Smooth muscle cell (in vitro differentiated cells): ENCODE data around the gene CORO1C. TPM values are rescaled to one million over a fixed set of nuclear protein-coding genes. Genes with fewer than 3 reads are reported as not detected.

ENCODE experiments used
- DNase-seq: peaks from one replicate; lab custom pipeline; 2025; ENCODE audit not compliant: unreplicated experiment; lab: John Stamatoyannopoulos, UW
- H2AFZ ChIP-seq: fragments of 200-600 bp; sonication (generic); 2 replicates; pipeline ENCODE4 v1.6.0; 2016; ENCODE audit warnings: antibody characterized with exemption, low read depth, mild to moderate bottlenecking
- H3F3A ChIP-seq: fragments of 200-600 bp; sonication (generic); 2 replicates; pipeline ENCODE4 v1.6.0; 2017; ENCODE audit warnings: antibody characterized with exemption, low read depth
- H3K27ac ChIP-seq: fragments of 200-600 bp; sonication (generic); 2 replicates; pipeline ENCODE4 v1.5.1; 2016; ENCODE audit warnings: low read depth, mild to moderate bottlenecking
- H3K27me3 ChIP-seq: fragments of 200-600 bp; sonication (generic); 2 replicates; pipeline ENCODE4 v1.6.1; 2016; ENCODE audit warnings: low read depth, mild to moderate bottlenecking
- H3K36me3 ChIP-seq: fragments of 200-600 bp; sonication (generic); 2 replicates; pipeline ENCODE4 v1.5.1; 2016; ENCODE audit warnings: low read depth
- H3K4me1 ChIP-seq: fragments of 200-600 bp; sonication (generic); 2 replicates; pipeline ENCODE4 v1.5.1; 2016; ENCODE audit warnings: low read depth
- H3K4me2 ChIP-seq: fragments of 200-600 bp; sonication (generic); 2 replicates; pipeline ENCODE4 v1.6.0; 2016; ENCODE audit warnings: mild to moderate bottlenecking
- H3K4me3 ChIP-seq: fragments of 200-600 bp; sonication (generic); 2 replicates; pipeline ENCODE4 v1.5.1; 2016; ENCODE audit warnings: mild to moderate bottlenecking
- H3K79me2 ChIP-seq: fragments of 200-600 bp; sonication (generic); 2 replicates; pipeline ENCODE4 v1.6.0; 2016; ENCODE audit warnings: low read depth, mild to moderate bottlenecking
- H3K9ac ChIP-seq: fragments of 200-600 bp; sonication (generic); 2 replicates; pipeline ENCODE4 v1.6.0; 2016; ENCODE audit warnings: low read depth
- H3K9me3 ChIP-seq: fragments of 200-600 bp; sonication (generic); replicated peaks from 2 replicates; pipeline ENCODE4 v1.5.1; 2016; ENCODE audit warnings: low read depth
- H4K20me1 ChIP-seq: fragments of 200-600 bp; sonication (generic); 2 replicates; pipeline ENCODE4 v1.6.0; 2016; ENCODE audit warnings: low read depth
- WGBS: methylation state at CpG from one replicate; pipeline ENCODE4 v1.1.7; 2016; ENCODE audit warnings: low lambda C conversion rate; 5-methylcytosine and 5-hydroxymethylcytosine counted together
- polyA plus RNA-seq: library from polyadenylated mRNA; unstranded; fragments of >200 nt; fragmentation: Nextera tagmentation; extraction: Ambion mirVana; gene quantifications from 2 replicates; pipeline ENCODE4 v1.2.1, GENCODE V29; 2016
- total RNA-seq: library from RNA; depleted of rRNA; stranded (reverse); fragments of >200 nt; gene quantifications from 2 replicates; pipeline ENCODE4 v1.2.3, GENCODE V29; 2014
- TF ChIP-seq, protein P1 (sequence below): fragments of 200-600 bp; sonication (generic); IDR thresholded peaks from 2 replicates; pipeline ENCODE4 v1.5.1; 2017; ENCODE audit warnings: borderline replicate concordance, mild to moderate bottlenecking, antibody characterized with exemption; ENCODE audit not compliant: insufficient read depth, poor library complexity, severe bottlenecking

The CORO1C gene
- total RNA-seq = 136 and 145 TPM in 2 replicates
- 96.7 and 107 TPM in 2 replicates for polyA plus RNA-seq

DNA sequence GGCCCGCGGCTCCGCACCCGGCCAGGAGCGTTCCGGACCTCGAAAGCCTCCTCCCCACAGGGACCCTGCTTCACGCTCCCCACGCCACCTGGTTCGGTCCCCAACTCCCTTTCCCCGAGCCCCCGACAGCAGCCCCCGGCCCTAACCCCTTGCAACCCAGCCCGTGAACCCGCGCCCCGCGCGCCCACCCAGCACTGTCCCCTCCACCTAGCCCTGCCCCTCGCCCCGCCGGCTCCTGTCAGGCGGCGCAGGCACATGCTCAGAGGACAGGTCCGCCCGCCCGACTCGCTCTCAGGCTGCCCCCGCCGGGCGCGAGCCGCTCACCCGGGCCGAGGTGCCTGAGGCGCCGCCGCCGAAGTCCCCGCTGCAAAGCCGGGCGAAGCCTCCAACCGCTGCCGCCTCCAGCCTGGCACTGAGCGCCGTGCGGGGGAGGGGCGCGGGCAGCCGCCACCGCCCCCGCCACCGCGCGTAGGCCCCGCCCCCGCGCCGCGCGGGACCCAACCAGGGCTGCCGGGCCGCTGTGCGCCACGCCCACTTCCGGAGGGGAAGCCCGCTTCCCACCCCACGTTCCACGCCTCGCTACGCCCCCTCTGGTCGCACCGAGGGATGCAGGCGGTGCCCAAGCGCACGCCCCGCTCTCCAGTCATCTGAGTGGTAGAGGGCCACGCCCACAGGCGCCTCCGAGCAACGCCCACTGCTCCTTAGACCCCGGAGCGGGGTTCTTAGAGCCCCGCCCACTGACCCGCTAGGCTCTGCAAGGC is at the start of gene CORO1C:
Gene CORO1C, minus strand, starts transcription at position 414 of the 761 bp plus-strand sequence. CDS start 30,200 bp downstream, outside the sequence.
- DNase-seq = peak; percentile 97
- TF ChIP-seq, protein P1, sequence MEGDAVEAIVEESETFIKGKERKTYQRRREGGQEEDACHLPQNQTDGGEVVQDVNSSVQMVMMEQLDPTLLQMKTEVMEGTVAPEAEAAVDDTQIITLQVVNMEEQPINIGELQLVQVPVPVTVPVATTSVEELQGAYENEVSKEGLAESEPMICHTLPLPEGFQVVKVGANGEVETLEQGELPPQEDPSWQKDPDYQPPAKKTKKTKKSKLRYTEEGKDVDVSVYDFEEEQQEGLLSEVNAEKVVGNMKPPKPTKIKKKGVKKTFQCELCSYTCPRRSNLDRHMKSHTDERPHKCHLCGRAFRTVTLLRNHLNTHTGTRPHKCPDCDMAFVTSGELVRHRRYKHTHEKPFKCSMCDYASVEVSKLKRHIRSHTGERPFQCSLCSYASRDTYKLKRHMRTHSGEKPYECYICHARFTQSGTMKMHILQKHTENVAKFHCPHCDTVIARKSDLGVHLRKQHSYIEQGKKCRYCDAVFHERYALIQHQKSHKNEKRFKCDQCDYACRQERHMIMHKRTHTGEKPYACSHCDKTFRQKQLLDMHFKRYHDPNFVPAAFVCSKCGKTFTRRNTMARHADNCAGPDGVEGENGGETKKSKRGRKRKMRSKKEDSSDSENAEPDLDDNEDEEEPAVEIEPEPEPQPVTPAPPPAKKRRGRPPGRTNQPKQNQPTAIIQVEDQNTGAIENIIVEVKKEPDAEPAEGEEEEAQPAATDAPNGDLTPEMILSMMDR = peak; percentile 82
- H3F3A ChIP-seq = peaks cover 15% of the 10 kb centered on the region
- peak within 1 kb of the TSS; percentile 96 for H3K4me3 ChIP-seq
- 1% methylated on average over 41 of the region's 85 CpGs for WGBS
- H2AFZ ChIP-seq = peak within 1 kb of the TSS; percentile 82
- H3K4me1 ChIP-seq = peaks cover 17% of the 10 kb centered on the region
- H3K9me3 ChIP-seq = no peaks in the 10 kb centered on the region
- H3K9ac ChIP-seq = peak within 1 kb of the TSS; percentile 90
- peak within 1 kb of the TSS; percentile 93 for H3K27ac ChIP-seq
- peaks cover 41% of the 10 kb centered on the region for H4K20me1 ChIP-seq
- H3K27me3 ChIP-seq = no peaks in the 10 kb centered on the region
- peaks cover 40% of the 10 kb centered on the region for H3K79me2 ChIP-seq
- peak within 1 kb of the TSS; percentile 92 for H3K4me2 ChIP-seq
- H3K36me3 ChIP-seq = no peaks in the 10 kb centered on the region

DNA sequence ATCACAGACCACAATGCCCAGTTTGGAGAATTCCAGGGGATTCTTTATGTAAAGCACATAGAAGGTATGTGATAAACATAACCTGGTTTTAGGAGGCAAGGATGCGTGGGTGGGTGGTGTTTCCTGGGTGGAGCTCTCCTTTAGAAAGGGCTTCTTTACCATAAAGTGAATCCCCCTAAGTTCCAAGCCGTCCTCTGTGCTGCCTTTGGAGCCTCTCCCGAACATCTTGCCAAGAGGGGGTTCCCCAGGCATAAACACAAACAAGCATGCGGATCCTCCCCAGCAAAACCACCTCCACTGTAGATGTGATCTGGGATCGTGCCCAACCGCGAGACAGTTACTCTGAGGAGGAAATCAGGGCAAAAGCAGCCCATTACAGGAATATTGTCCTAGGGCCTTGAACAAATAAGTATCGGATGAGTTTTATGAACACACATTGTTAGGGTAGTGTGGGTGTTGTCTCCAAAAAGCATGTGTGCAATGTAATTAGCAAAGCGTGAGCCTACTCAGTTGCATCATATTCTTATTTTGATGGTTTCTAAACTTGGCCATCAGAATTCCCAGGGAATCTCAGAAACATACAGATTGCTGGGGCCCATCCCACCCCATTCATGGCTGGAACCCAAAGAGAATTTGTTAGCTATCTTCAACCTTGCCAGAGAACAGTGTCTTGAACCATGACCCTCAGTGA is 48.8 kb upstream of the CORO1C start:
- Histone ChIP-seq H4K20me1 (peaks cover 28% of the 10 kb centered on the region), H2AFZ (no peak overlapping the region), H3K4me2 (no peak overlapping the region), H3K4me3 (no peak overlapping the region), H3F3A (no peaks in the 10 kb centered on the region), H3K27ac (no peak overlapping the region), H3K36me3 (no peaks in the 10 kb centered on the region), H3K9ac (no peak overlapping the region), H3K4me1 (peaks cover 13% of the 10 kb centered on the region), H3K79me2 (no peaks in the 10 kb centered on the region), H3K9me3 (no peaks in the 10 kb centered on the region), H3K27me3 (no peaks in the 10 kb centered on the region)
- WGBS = 93% methylated on average over 9 of the region's 9 CpGs
- DNase-seq = no peak
- TF ChIP-seq, protein P1 = no peak

DNA sequence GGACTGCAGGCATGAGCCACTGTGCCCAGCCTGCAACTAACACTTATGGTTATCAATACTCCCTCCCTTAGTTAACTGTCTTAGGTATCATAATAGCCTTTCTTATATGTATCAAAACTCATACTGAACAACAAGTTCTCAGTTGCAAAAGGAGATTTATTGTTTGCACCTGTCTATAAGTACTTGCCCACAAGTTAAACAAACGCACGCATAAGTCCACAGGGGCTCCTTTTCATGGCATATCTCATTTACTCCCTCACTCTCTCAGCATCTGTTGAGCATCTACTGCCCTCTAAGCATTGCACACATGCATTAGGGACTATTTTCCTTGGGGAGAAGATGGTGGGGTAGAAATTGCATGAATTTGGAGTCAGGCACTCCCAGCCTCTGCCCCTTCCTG is 46.7 kb upstream of the CORO1C start:
- DNase-seq = no peak
- no peaks in the 10 kb centered on the region for H3K79me2 ChIP-seq
- H3K4me1 ChIP-seq = no peaks in the 10 kb centered on the region
- TF ChIP-seq, protein P1 = no peak
- H3K27ac ChIP-seq = no peak overlapping the region
- no peak overlapping the region for H3K4me2 ChIP-seq
- H3K27me3 ChIP-seq = no peaks in the 10 kb centered on the region
- H3K9ac ChIP-seq = no peak overlapping the region
- 98% methylated on average over 2 of the region's 2 CpGs for WGBS
- H2AFZ ChIP-seq = no peak overlapping the region
- no peaks in the 10 kb centered on the region for H3K36me3 ChIP-seq
- no peak overlapping the region for H3K4me3 ChIP-seq
- peaks cover 7% of the 10 kb centered on the region for H4K20me1 ChIP-seq
- no peaks in the 10 kb centered on the region for H3K9me3 ChIP-seq
- no peaks in the 10 kb centered on the region for H3F3A ChIP-seq
